Coronary artery (tissue), 2 donors: ENCODE data around the gene SPTAN1.

Source experiments
- DNase-seq: peaks from one replicate; pipeline ENCODE4 v3.0.0-alpha.2; 2017; ENCODE audit warnings: low spot score
- H3K27ac ChIP-seq, 2 donors: fragments of 200-600 bp; sonication (generic); one replicate each; pipeline ENCODE4 v1.5.1; 2016 to 2019
- H3K4me3 ChIP-seq: fragments of 200-600 bp; sonication (generic); 2 replicates; pipeline ENCODE4 v1.5.1; 2016; ENCODE audit warnings: mild to moderate bottlenecking, moderate library complexity
- CTCF ChIP-seq: fragments of 200-600 bp; sonication (generic); IDR thresholded peaks from one replicate; pipeline ENCODE4 v1.5.1; 2019; ENCODE audit warnings: antibody characterized with exemption

SPTAN1 gene

GRCh38 chr9:128607642-128608350 lies 55.4 kb downstream of the SPTAN1 start:
- H3K27ac ChIP-seq, result peak overlapping the region; percentile 73 to 77
- no peak for TF ChIP-seq CTCF
- no peak overlapping the region for H3K4me3 ChIP-seq
- DNase-seq, result peak; percentile 91

- DNase-seq, result no peak
- Histone ChIP-seq H3K4me3 (no peak overlapping the region), H3K27ac (no peak overlapping the region)
- no peak for TF ChIP-seq CTCF
Observed at GRCh38 chr9:128610897-128611296, 58.5 kb downstream of the SPTAN1 start.

GRCh38 chr9:128611600-128612394 lies 59.4 kb downstream of the SPTAN1 start:
- no peak for TF ChIP-seq CTCF
- DNase-seq, result no peak
- no peak overlapping the region for H3K4me3 ChIP-seq
- H3K27ac ChIP-seq, result no peak overlapping the region

- no peak for TF ChIP-seq CTCF
- DNase-seq, result no peak
- no peak overlapping the region for H3K4me3 ChIP-seq
- no peak overlapping the region for H3K27ac ChIP-seq
Observed at GRCh38 chr9:128614728-128615127, 62.3 kb downstream of the SPTAN1 start.

- Histone ChIP-seq H3K27ac (no peak overlapping the region), H3K4me3 (no peak overlapping the region)
- TF ChIP-seq CTCF, result no peak
- no peak for DNase-seq
Observed at GRCh38 chr9:128615571-128615970, 63.2 kb downstream of the SPTAN1 start.

GRCh38 chr9:128617943-128618342 lies 65.6 kb downstream of the SPTAN1 start:
- no peak overlapping the region for H3K4me3 ChIP-seq
- DNase-seq, result no peak
- H3K27ac ChIP-seq, result no peak overlapping the region
- TF ChIP-seq CTCF, result no peak

- Histone ChIP-seq H3K4me3 (no peak overlapping the region), H3K27ac (no peak overlapping the region)
- no peak for TF ChIP-seq CTCF
- DNase-seq, result no peak
Observed at GRCh38 chr9:128619127-128619526, 66.7 kb downstream of the SPTAN1 start.
